ENCODE data around the gene OR52W1.

Gene OR52W1

DNA sequence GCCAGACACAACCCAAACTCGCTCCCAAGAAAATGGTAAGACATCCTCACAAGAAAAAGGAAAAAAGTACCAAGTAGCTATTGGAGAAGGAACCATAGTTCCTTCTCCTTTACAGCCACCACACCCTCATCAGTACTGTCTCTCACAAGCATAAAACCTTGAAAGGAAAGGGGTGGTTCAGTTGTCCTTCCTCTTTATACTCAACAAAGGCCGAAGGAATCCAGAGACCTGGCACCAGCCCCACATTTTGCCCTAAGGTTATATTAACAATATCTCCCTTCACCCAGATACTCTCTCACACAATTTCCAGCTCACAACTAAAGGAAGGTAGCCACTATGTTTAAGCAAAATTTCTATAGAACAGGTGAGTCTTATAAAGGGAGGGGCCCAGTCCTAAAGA is 26.9 kb downstream of the OR52W1 start:
- no peak for DNase-seq (ENCODE audit: low read depth)
- TF ChIP-seq, protein P1, sequence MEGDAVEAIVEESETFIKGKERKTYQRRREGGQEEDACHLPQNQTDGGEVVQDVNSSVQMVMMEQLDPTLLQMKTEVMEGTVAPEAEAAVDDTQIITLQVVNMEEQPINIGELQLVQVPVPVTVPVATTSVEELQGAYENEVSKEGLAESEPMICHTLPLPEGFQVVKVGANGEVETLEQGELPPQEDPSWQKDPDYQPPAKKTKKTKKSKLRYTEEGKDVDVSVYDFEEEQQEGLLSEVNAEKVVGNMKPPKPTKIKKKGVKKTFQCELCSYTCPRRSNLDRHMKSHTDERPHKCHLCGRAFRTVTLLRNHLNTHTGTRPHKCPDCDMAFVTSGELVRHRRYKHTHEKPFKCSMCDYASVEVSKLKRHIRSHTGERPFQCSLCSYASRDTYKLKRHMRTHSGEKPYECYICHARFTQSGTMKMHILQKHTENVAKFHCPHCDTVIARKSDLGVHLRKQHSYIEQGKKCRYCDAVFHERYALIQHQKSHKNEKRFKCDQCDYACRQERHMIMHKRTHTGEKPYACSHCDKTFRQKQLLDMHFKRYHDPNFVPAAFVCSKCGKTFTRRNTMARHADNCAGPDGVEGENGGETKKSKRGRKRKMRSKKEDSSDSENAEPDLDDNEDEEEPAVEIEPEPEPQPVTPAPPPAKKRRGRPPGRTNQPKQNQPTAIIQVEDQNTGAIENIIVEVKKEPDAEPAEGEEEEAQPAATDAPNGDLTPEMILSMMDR (IDR thresholded peaks at IDR 0.05; ENCODE audit: low read depth, low read length, missing control alignments), result no peak
- H3K4me3 ChIP-seq (ENCODE audit: low read depth, low read length), result no peak overlapping the region

DNA sequence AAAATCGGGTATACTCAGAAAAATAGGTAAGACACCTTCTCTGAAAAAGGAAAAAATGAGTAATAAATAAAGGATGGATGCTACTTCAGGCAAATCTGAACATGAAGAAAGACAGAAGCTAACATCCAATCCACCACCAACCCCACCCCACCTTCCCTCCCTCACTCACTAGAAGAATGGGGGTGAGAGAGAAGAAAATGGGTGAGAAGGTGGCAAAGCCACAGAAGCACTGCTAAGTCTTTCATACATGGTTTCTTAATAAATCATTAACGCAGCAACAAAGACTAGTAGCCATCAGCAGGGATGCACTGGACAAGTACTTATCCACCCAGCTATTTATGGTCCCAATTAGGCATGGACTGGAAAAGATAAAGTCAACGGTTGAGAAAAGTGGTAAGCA is 29.5 kb downstream of the OR52W1 start:
- TF ChIP-seq, protein P1 (IDR thresholded peaks at IDR 0.05; ENCODE audit: low read depth, low read length, missing control alignments), result no peak
- DNase-seq (ENCODE audit: low read depth), result no peak
- no peak overlapping the region for H3K4me3 ChIP-seq (ENCODE audit: low read depth, low read length)

- TF ChIP-seq, protein P1 (IDR thresholded peaks at IDR 0.05; ENCODE audit: low read depth, low read length, missing control alignments), result no peak
- DNase-seq (ENCODE audit: low read depth), result no peak
- H3K4me3 ChIP-seq (ENCODE audit: low read depth, low read length), result no peak overlapping the region
Observed at GRCh38 chr11:6229911-6230310, 30.9 kb downstream of the OR52W1 start.

- DNase-seq (ENCODE audit: low read depth), result no peak
- TF ChIP-seq, protein P1 (IDR thresholded peaks at IDR 0.05; ENCODE audit: low read depth, low read length, missing control alignments), result no peak
- H3K4me3 ChIP-seq (ENCODE audit: low read depth, low read length), result no peak overlapping the region
Observed at GRCh38 chr11:6232899-6233298, 33.9 kb downstream of the OR52W1 start.

- peak overlapping the region; percentile 99 for H3K4me3 ChIP-seq (ENCODE audit: low read depth, low read length)
- TF ChIP-seq, protein P1 (IDR thresholded peaks at IDR 0.05; ENCODE audit: low read depth, low read length, missing control alignments), result no peak
- DNase-seq (ENCODE audit: low read depth), result no peak
Observed at GRCh38 chr11:6233984-6234386, 35.0 kb downstream of the OR52W1 start.

- DNase-seq (ENCODE audit: low read depth), result peak; percentile 99
- peak within 1 kb of the TSS; percentile 99 for H3K4me3 ChIP-seq (ENCODE audit: low read depth, low read length)
- TF ChIP-seq, protein P1 (IDR thresholded peaks at IDR 0.05; ENCODE audit: low read depth, low read length, missing control alignments), result no peak
Observed at GRCh38 chr11:6234387-6235107, 35.5 kb downstream of the OR52W1 start, which contains the start of gene FHIP1B. Gene FHIP1B, minus strand, starts transcription at chr11:6234636. Its CDS starts 10,120 bp downstream, at chr11:6224516.

GRCh38 chr11:6237266-6237665 is 38.2 kb downstream of the OR52W1 start:
- DNase-seq (ENCODE audit: low read depth), result no peak
- TF ChIP-seq, protein P1 (IDR thresholded peaks at IDR 0.05; ENCODE audit: low read depth, low read length, missing control alignments), result no peak

More at GRCh38 chr11:6237266-6237665, 38.2 kb downstream of the OR52W1 start:
- no peak overlapping the region for H3K4me3 ChIP-seq (ENCODE audit: low read depth, low read length)
